ENCODE data around the gene NPR1.

GRCh38 chr1:153730468-153730988, 52.0 kb downstream of the NPR1 start:
- no peak for TF ChIP-seq POLR2A (IDR thresholded peaks at IDR 0.05)
- TF ChIP-seq CTCF (IDR thresholded peaks at IDR 0.05 in 8 of 11, conservative IDR thresholded peaks at IDR 0.05 in 3 of 11) = no peak
